Kidney (tissue), 14 donors: ENCODE data around the gene KCNJ15. TPM values are rescaled to one million over a fixed set of nuclear protein-coding genes. Genes with fewer than 3 reads are reported as not detected.

Source experiments
- DNase-seq, 5 donors: peaks; one replicate each; pipeline ENCODE4 v3.0.0-alpha.2; 2013 to 2020
- FAIRE-seq: peaks from 2 replicates; lab custom pipeline; 2012; peaks lifted over from hg19 to GRCh38; lab: Jason Lieb, UNC
- H3K27ac ChIP-seq, 2 donors: one replicate each; pipeline ENCODE4 v1.7.0; 2013; ENCODE audit warnings: low read depth in 2 of 2, low read length in 2 of 2, inconsistent platforms in 1 of 2
- H3K27me3 ChIP-seq: one replicate; pipeline ENCODE4 v1.7.1; 2013; ENCODE audit warnings: low read length, inconsistent platforms; ENCODE audit not compliant: control insufficient read depth, insufficient read depth
- H3K36me3 ChIP-seq, 3 donors: one replicate each; pipeline versions ENCODE4 v1.7.0 to v1.7.1; 2013; ENCODE audit warnings: low read length in 3 of 3, control low read depth in 1 of 3, inconsistent platforms in 1 of 3; ENCODE audit not compliant: insufficient read depth in 3 of 3, control insufficient read depth in 2 of 3
- H3K4me1 ChIP-seq, 3 donors: one replicate each; pipeline versions ENCODE4 v1.7.0 to v1.7.1; 2013; ENCODE audit warnings: low read length in 3 of 3, inconsistent platforms in 1 of 3, low read depth in 1 of 3; ENCODE audit not compliant: control insufficient read depth in 2 of 3, insufficient read depth in 2 of 3
- H3K4me3 ChIP-seq, 3 donors: one replicate each; pipeline versions ENCODE4 v1.7.0 to v1.8.1; 2013; ENCODE audit warnings: low read length in 3 of 3, control low read depth in 1 of 3, inconsistent platforms in 1 of 3
- H3K9ac ChIP-seq, 3 donors: one replicate each; pipeline versions ENCODE4 v1.7.0 to v1.7.1; 2013; ENCODE audit warnings: low read length in 3 of 3, control low read depth in 1 of 3, inconsistent platforms in 1 of 3
- H3K9me3 ChIP-seq, 3 donors: one replicate each; pipeline versions ENCODE4 v1.7.0 to v1.7.1; 2013; ENCODE audit warnings: low read length in 3 of 3, control low read depth in 1 of 3, inconsistent platforms in 1 of 3; ENCODE audit not compliant: control insufficient read depth in 2 of 3, insufficient read depth in 1 of 3
- intact Hi-C: fragments of 100-400 bp; cut with DNase I; formaldehyde crosslinking; loops from one replicate; pipeline ENCODE4 v1.11.1; 2022
- polyA plus RNA-seq: library from polyadenylated mRNA; stranded (reverse); fragments of 350-450 nt; fragmentation: Illumina TruSeq; extraction: RNeasy Lipid Tissue Mini Kit (QIAGEN cat#74804); gene quantifications from one replicate; pipeline ENCODE4 v1.2.3, GENCODE V29; 2014; ENCODE audit warnings: low read depth, low replicate concordance; ENCODE audit not compliant: insufficient read depth
- total RNA-seq: library from RNA; stranded (reverse); fragmentation: NEBNext Ultra II Directional; extraction: Animal tissue kit (Norgen Biotek cat#: 25700); gene quantifications from one replicate; pipeline ENCODE4 v1.2.1, GENCODE V29; 2021
- TF ChIP-seq, protein P1 (sequence below): IDR thresholded peaks from 3 replicates; pipeline ENCODE4 v1.5.1; 2012; ENCODE audit warnings: mild to moderate bottlenecking, moderate library complexity, borderline replicate concordance; ENCODE audit not compliant: insufficient read depth; ENCODE audit errors: extremely low read depth
- donor health status: control.
- donor health status: control.
- donor health status: control.
- donor health status: control.
- donor health status: control.
- donor health status: DM: yes; HTN: yes; CAD: no.
- donor health status: Normal renal cell carcinoma (clear cell type).

The KCNJ15 gene
- total and polyA plus RNA-seq, 2 donors from 2014 or later, result 102 to 142 TPM

DNA sequence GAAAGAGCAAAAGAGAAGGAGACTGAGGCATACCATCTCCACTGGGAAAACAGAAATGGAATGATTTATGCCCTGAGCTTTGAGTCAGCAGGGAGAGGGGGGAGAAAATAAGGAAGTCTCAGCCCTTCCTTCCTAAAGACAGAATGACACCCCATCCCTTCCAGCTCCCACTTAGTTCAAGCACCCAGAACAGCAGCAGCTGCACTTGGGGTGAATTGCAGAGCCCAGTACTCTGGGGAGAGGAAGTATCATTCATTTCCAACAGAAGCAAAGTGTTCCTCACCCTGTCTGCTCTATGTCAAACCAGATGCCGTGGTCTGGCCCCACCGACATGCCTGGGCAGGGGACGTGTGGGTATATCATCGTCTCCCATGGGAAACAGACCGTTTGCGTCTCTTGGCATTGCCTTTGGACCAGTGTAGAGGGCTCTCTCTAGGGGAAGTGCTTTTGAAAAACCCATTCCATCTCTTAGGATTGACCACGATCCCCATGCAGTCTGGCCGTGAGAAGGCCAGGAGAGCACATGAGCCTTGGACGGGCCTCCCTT is 1.1 kb upstream of the KCNJ15 start:
- DNase-seq (no peak), FAIRE-seq (no peak)
- peaks cover 0 to 10% (median 7%) of the 10 kb centered on the region in 3 donors for H3K4me1 ChIP-seq
- peak overlapping the region in 2 of 3 donors; percentile 36 to 40 for H3K4me3 ChIP-seq
- H3K9ac ChIP-seq, result peak overlapping the region in 1 of 3 donors; percentile 51
- H3K36me3 ChIP-seq, result peaks cover 0 to 3% (median 0%) of the 10 kb centered on the region in 3 donors
- peak overlapping the region; percentile 52 to 58 for H3K27ac ChIP-seq
- H3K9me3 ChIP-seq, result no peaks in the 10 kb centered on the region
- H3K27me3 ChIP-seq, result no peaks in the 10 kb centered on the region
- TF ChIP-seq, protein P1, sequence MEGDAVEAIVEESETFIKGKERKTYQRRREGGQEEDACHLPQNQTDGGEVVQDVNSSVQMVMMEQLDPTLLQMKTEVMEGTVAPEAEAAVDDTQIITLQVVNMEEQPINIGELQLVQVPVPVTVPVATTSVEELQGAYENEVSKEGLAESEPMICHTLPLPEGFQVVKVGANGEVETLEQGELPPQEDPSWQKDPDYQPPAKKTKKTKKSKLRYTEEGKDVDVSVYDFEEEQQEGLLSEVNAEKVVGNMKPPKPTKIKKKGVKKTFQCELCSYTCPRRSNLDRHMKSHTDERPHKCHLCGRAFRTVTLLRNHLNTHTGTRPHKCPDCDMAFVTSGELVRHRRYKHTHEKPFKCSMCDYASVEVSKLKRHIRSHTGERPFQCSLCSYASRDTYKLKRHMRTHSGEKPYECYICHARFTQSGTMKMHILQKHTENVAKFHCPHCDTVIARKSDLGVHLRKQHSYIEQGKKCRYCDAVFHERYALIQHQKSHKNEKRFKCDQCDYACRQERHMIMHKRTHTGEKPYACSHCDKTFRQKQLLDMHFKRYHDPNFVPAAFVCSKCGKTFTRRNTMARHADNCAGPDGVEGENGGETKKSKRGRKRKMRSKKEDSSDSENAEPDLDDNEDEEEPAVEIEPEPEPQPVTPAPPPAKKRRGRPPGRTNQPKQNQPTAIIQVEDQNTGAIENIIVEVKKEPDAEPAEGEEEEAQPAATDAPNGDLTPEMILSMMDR, result no peak
- intact Hi-C loops, result no loop called here

DNA sequence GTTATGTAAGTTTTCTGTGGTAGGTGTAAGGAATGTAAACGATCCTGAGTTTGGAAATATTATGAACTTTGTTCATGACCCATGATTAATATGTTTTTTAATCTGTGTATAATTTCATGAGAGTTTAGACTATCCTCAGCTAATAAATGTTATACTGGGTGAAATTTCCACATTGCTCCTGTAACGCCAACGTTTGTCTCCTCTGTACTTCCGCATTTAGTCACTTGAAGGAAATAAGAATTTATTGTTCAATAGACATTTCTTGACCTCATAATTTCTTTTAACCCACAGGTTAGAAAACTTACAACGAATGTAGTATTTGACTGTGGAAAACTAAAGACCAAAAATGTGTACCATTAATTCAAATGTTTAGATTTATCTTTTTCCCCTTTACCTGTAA is 876 bp downstream of the KCNJ15 start:
- peaks cover 0 to 11% (median 10%) of the 10 kb centered on the region in 3 donors for H3K4me1 ChIP-seq
- peak overlapping the region; percentile 77 to 91 for H3K27ac ChIP-seq
- H3K36me3 ChIP-seq, result peaks cover 0 to 3% (median 0%) of the 10 kb centered on the region in 3 donors
- DNase-seq (no peak), FAIRE-seq (no peak)
- H3K9me3 ChIP-seq, result no peaks in the 10 kb centered on the region
- intact Hi-C loops, result no loop called here
- TF ChIP-seq, protein P1, result no peak
- H3K9ac ChIP-seq, result peak overlapping the region; percentile 35 to 83 (median 69)
- peak overlapping the region; percentile 67 to 75 (median 69) for H3K4me3 ChIP-seq
- no peaks in the 10 kb centered on the region for H3K27me3 ChIP-seq

DNA sequence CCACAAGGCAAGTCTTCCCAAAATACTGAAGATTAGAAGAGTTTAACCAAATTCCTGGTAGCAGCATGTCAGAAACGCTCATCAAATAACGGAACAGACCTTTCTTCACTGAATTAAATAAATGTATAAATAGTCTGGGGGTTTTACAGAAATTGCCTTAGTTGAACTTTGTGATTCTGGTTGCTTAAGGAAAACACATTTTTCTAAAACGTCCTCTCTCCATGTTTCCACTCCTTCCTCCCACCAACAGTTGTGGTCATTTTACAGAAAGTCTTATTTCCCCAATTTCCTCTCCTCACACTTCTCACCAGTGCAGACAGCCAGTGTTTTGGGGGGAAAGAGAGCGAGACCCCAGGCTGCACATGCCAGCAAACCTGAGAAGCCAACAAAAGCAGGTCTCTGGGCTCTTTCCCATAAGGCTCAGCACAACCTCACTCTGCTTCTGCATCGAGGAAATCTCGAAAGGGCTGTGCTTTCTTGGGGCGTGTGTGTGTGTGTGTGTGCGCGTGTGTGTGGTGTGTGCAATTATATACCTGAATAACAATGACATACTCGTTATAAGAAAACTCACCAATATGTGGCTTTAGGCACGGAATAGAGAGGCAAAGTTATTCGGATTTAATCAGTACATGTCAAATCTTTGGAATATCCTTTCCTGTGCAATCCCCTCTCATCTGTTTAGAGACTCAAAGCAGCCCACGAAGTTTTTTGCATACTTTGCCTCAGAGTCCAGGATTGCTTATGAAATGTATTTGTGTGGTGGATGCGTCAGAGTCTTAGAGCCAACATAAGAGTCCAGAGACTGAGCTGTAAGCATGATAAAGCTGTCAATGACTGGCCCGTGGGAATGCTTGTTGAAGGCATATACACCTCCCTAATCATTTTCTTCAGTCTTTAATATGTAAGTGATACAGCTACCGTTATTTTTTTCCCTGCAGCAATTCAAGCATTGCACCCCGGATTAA is 2.0 kb downstream of the KCNJ15 start:
- no peak for DNase-seq
- no peaks in the 10 kb centered on the region for H3K9me3 ChIP-seq
- peak overlapping the region; percentile 12 to 83 (median 44) for H3K9ac ChIP-seq
- H3K4me1 ChIP-seq, result peaks cover 0 to 12% (median 11%) of the 10 kb centered on the region in 3 donors
- no peaks in the 10 kb centered on the region for H3K27me3 ChIP-seq
- peaks cover 0 to 3% (median 0%) of the 10 kb centered on the region in 3 donors for H3K36me3 ChIP-seq
- intact Hi-C loops, result no loop called here
- peak overlapping the region; percentile 67 to 75 (median 69) for H3K4me3 ChIP-seq
- TF ChIP-seq, protein P1, result no peak
- peak overlapping the region; percentile 77 to 91 for H3K27ac ChIP-seq
- no peak for FAIRE-seq
